Renal pelvis (tissue), 4 donors: Measurements from ENCODE around the gene DLGAP1. TPM values are rescaled to one million over a fixed set of nuclear protein-coding genes. Genes with fewer than 3 reads are reported as not detected.

ENCODE experiments used
- DNase-seq: peaks from one replicate; pipeline ENCODE4 v3.0.0-alpha.2; 2013
- polyA plus RNA-seq, 3 donors: library from polyadenylated mRNA; unstranded; fragments of 120-200 nt; gene quantifications; one replicate each; pipeline ENCODE4 v1.2.1, GENCODE V29; 2013; ENCODE audit not compliant: insufficient read length in 3 of 3

Gene DLGAP1
- polyA plus RNA-seq, 3 donors, result 4.7 to 5.1 (median 5.0) TPM

- DNase-seq, result no peak
These were observed 986.3 kb downstream of the DLGAP1 start for GRCh38 chr18:3468833-3469232.

DNA sequence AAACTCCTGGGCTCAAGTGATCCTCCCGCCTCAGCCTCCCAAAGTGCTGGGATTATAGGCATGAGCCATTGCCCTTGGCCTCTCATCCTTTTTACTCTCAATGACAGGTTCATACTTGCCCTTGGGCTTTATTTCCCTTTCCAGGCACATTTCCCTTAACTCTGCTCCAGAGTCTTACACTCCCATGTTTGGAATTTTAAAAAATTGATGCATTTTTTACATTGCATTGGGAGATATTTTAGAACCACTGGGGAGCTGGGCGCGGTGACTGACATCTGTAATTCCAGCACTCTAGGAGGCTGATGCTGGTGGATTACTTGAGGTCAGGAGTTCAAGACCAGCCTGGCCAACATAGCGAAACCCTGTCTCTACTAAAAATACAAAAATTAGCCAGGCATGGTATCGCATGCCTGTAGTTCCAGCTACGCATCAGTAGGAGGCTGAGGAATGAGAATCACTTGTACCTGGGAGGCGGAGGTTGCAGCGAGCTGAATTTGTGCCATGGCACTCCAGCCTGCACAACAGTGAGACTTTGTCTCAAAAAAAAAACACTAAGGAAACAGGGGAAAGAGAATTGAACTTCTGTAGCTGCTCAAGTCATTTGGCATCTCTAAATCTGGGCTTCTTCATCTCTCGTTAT is 986.9 kb downstream of the DLGAP1 start:
- no peak for DNase-seq

- DNase-seq, result no peak
These were observed 988.2 kb downstream of the DLGAP1 start for GRCh38 chr18:3466872-3467271.

DNA sequence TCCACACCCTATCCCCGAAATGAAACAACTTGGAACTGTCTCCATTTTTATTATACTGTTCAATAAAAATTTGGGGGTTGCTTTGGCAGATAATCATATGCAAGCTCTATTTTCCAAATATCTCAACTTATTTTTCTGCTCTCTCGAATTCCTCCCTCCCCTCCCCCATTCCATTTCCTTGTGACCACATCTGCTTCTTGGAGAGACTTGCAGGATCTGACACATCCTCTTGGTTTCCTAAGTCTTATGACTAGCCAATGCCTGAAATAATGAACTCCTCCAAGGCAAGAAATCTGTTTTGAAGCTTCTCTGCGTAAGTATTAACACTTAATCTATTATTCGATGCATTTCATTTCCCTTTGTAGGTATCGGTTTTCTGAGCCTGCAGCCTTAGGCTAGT is 989.1 kb downstream of the DLGAP1 start:
- DNase-seq, result no peak

DNA sequence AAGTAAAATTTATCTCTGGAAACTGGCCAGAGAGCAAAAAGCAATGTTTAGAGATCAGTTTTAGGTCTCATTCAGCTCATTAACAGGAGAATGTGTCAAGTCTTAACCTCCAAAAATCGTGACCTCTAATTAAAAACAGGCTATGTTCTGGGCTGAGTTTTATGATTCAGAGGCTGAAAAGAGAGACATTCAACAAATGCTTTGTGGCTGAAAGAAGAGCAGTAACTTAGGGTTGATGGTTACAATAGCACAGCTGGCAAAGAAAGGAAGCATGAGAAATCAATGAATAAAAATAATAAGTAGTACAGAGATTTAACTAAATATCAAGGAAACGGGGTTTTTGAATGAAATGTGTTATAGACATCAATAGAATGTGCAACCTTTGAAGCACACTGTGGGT is 992.1 kb downstream of the DLGAP1 start:
- DNase-seq, result no peak

DNA sequence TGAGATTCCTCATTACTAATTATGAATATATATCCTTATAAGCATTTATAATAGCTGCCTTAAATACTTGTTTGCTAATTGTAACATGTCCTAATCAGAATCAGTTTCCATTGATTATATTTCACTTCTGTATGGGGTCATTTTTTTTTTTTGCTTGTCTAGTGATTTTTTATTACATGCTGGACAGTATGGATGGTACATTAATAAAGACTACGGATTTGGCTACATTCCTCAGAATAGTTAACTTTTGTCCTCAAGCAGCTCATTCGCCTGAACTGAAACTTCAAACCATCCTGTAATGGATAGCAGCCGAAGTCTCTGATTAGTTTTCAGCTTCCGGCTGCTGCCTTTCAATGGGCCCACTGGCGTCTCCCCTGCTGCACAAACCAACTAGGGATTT is 993.4 kb downstream of the DLGAP1 start:
- DNase-seq, result no peak

- no peak for DNase-seq
These were observed 994.2 kb downstream of the DLGAP1 start for GRCh38 chr18:3460823-3461398.

GRCh38 chr18:3458952-3459853 is 995.9 kb downstream of the DLGAP1 start:
- DNase-seq, result no peak

DNA sequence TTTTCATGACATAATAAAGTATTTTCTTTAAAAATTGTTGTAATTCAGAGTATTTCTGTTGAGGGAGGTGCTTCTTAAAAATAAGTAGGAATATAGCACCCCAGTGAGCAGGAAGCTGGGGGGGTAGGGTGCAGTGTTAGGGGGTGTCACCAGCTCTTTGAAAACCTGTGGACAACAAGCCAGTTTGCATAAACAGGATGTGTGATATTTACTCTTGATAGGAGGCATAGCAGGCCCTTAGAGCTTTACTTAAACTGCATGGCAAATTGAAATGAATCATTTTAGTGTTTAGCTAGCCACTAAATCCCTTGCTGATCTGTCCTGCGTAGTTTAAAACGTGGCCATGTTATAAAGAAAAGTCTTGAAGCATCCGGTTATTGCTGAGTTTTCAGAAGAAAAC is 996.7 kb downstream of the DLGAP1 start:
- no peak for DNase-seq

- DNase-seq, result no peak
These were observed 997.8 kb downstream of the DLGAP1 start for GRCh38 chr18:3457261-3457724.

- no peak for DNase-seq
These were observed 998.4 kb downstream of the DLGAP1 start for GRCh38 chr18:3456686-3457069.

GRCh38 chr18:3455907-3456685 is 999.0 kb downstream of the DLGAP1 start:
- DNase-seq, result peak; percentile 61

- no peak for DNase-seq
These were observed 999.9 kb downstream of the DLGAP1 start for GRCh38 chr18:3455090-3455635.

DNA sequence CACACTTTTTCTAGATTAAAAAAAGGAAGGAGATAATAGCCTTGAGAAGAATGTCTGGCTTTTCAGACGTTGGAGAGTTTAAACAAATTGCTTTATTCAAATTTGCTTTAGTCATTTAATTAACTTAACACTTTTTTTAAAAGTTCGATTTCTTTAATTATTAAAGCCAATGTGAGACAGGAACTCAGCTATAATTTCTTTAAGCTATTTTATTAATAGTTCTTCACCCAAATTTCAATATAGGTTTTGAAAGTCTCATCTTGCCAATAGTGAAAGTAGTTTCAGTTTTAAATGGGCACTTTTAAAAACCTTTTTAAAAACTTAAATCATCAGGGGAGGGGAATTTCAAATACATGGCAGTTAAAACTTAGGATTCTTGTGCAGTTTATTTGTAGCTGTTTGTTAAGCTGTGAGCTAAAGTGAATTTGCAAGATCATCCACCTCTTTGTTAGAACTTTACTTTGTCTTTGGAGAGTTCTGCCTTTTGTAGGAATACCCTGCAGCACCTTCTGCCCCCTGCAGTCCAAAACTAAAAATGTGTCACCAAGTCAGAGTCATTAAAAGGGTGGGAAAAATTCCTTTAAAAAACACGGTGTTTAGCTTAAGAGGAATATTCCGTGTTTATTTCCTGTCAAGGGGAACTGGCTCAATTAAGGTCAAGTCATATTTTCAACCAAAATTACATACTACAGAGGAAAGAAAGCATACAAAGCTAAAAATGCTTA is 1000.6 kb downstream of the DLGAP1 start:
- DNase-seq, result peak; percentile 67

DNA sequence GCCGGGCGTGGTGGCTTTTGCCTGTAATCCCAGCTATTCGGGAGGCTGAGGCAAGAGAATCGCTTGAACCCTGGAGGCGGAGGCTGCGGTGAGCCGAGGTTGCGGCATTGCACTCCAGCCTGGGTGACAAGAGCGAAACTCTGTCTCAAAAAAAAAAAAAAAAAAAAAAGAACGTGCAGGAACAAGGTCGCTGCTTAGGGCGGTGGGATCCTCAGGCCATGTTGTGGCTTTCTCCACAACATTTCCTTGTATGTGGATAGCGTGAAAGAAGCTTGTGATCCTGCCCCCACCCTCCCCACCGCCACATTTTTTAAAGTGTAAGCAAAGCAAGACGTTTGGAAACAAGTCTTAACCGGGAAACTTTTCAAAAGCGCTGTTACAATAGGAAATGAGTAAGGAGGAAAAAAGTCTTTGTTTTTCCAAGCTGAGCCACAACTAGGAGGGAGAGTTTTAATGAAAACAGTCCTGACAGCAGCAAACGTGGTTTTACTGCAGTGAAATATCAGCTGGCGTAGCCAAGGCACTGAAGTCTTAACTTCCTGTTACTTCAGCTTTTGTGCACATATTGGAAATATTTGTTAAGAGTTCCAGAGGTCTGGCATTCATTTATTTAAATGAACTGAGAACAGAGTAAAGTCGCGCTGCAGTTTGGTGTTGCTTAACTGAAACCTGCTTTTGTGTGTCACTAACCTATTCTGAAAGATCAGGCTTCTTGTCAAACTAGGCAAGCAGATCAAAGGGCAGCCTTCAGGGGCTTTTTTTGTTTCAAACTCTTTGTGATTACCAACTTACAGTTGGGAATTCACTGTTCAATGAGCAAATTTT is 1001.4 kb downstream of the DLGAP1 start:
- DNase-seq, result peak; percentile 80

GRCh38 chr18:3452750-3453539 is 1002.2 kb downstream of the DLGAP1 start:
- no peak for DNase-seq

DNA sequence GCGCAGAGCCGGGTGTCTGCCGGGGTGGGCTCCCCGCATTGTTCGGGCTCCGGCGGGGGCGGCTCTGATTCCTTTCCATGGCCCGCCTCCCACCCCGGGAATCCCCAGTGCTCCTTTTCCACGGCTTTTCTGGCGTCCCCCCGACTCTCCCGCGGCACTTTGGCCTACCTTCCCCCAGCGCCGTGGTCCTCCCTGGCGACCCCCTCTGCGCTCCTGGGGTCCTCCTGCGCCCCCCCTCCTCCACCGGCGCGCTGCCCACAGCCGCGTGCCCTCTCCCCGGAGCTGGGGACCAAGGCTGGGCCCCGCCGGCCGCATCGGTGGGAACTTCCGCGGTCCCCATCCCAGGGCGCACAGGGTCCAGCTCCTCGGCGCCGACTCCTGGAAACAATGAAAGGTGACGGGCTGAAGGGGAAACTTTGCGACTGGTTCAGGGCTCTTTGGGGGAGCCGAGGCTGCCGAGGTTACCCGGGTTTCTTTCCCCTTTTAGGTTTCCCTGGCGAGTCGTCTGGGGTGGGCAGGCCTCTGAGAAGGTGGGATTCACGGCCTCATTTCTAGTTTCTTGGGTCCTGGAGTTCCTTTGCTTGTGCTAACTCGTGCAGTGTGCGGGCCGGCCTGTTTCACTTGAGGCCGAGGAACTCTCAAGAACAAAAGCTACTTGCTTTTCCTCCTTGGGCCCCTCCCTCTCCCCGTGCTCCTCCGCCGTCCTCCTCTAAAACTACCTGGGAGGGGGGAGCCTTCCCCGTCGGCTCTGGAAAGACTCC is 1002.9 kb downstream of the DLGAP1 start:
- DNase-seq, result peak; percentile 52

- DNase-seq, result peak; percentile 96
These were observed 1003.7 kb downstream of the DLGAP1 start for GRCh38 chr18:3451183-3451988.
